Activated T-helper 2 cell treated with anti-CD3 and anti-CD28 coated beads, Interferon-gamma antibody, Interleukin-2, Interleukin-4, amounts not matched to agents 10 μg/mL and 5 μg/mL and 100 μg/mL, durations not matched to agents 14 hours and 24 hours and 36 hours (primary cell): ENCODE measurements around the gene LHX4. TPM values are rescaled to one million over a fixed set of nuclear protein-coding genes. Genes with fewer than 3 reads are reported as not detected.
A peak's percentile ranks its signal among the peaks of the same experiment; 100 is the strongest.

Experiments used
- DNase-seq: peaks from one replicate; pipeline ENCODE4 v3.0.0; 2021; ENCODE audit warnings: low spot score
- H3K27ac Mint-ChIP-seq: one replicate; pipeline ENCODE4 v1.8.0; 2021; ENCODE audit warnings: mixed read lengths
- H3K27me3 Mint-ChIP-seq: one replicate; pipeline ENCODE4 v1.8.0; 2021; ENCODE audit warnings: low read depth, mixed read lengths
- H3K36me3 Mint-ChIP-seq: one replicate; pipeline ENCODE4 v1.8.0; 2021; ENCODE audit warnings: low read depth, mixed read lengths
- H3K4me1 Mint-ChIP-seq: one replicate; pipeline ENCODE4 v1.8.0; 2021; ENCODE audit warnings: low read depth, mixed read lengths
- H3K4me3 Mint-ChIP-seq: one replicate; pipeline ENCODE4 v1.8.0; 2021; ENCODE audit warnings: low read depth, mild to moderate bottlenecking, moderate library complexity, mixed read lengths
- H3K9me3 Mint-ChIP-seq: one replicate; pipeline ENCODE4 v1.8.0; 2021; ENCODE audit warnings: mixed read lengths
- intact Hi-C: fragments of 100-400 bp; cut with micrococcal nuclease; formaldehyde crosslinking; loops from one replicate; pipeline ENCODE4 v1.15.1; 2023
- total RNA-seq: library from RNA; stranded (reverse); gene quantifications from 2 replicates; pipeline ENCODE4 v1.2.3, GENCODE V29; 2022

LHX4 gene
- not detected in 2 replicates for total RNA-seq

DNA sequence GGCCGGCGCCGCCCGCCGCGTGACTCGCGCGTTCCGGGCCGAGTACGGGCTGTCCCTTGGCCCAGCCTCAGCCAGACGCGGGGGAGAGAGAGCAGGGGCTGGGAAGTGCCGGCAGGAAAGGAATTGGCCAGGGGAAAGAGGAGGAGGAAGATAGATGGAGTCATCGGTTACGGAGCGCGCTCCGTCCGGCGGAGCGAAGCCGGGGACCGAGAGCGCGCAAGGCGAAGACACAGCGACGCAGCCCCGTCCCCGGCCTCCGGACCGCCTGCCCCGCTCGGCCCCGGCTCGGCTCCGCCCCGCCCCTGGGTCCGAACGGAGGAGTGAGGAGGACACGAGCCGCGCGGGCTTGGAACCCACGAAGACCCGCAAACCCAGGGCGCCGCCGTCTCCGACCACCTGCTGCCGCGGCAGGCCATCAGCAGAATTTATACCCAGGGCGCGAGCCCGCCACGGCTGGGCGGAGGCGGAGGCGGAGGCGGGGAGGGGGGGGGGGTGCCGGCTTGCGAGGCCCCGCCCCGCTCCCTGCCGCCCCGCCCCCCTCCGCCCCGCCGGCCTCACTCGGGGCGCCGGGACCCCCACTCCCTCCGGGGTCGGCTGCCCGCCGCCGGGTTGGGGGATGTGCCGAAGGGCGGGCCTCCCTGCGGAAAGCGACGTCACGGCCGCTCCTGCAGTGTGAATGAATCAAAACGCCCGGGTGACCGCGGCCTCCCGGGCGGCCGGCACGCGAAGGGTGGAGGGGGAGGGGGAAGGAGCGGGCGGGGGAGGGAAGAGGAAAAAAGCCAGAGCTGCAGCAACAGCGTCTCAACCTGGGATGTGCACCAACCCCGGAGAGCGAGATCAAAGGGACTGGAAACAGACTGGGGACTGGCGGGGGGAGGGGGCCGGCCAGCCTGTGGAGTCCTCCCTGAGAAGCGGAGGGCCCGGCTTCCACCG, at the start of gene LHX4:
TSS of gene LHX4 (plus strand) at position 782 of the 933 bp plus-strand sequence. CDS start 266 bp downstream, outside the sequence.
- DNase-seq = no peak
- H3K9me3 Mint-ChIP-seq = no peaks in the 10 kb centered on the region
- H3K27me3 Mint-ChIP-seq = peaks cover 79% of the 10 kb centered on the region
- peaks cover 13% of the 10 kb centered on the region for H3K4me1 Mint-ChIP-seq
- intact Hi-C loops = loop anchor here (10.0 kb wide), 2 partner anchors 485 to 1255 kb away; partner anchors contain the start of genes CACNA1E and FAM163A
- H3K27ac Mint-ChIP-seq = no peak within 1 kb of the TSS
- no peaks in the 10 kb centered on the region for H3K36me3 Mint-ChIP-seq
- H3K4me3 Mint-ChIP-seq = peak within 1 kb of the TSS; percentile 66

DNA sequence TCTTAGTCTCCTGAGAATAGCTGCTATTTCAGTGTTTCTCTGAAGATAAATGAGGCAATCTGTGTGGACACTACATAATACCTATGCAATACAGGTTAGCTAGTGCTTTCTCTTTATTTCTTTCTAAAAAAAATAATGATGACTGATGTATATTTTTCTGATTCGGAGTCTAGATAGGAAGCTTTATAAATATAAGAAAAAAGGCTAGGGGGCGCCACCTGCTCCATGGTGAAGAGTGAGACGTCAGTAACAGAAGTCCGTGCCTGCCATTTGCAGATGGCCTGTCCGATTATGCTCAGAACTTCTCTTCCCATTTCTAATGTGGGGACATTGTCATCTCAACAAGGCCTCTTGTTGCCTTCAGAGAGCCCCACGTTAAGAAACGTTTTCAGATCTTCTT, 49.0 kb upstream of the LHX4 start:
- peaks cover 4% of the 10 kb centered on the region for H3K36me3 Mint-ChIP-seq
- no peaks in the 10 kb centered on the region for H3K27me3 Mint-ChIP-seq
- intact Hi-C loops = no loop called here
- H3K4me1 Mint-ChIP-seq = no peaks in the 10 kb centered on the region
- DNase-seq = no peak
- no peak overlapping the region for H3K27ac Mint-ChIP-seq
- no peaks in the 10 kb centered on the region for H3K9me3 Mint-ChIP-seq
- no peak overlapping the region for H3K4me3 Mint-ChIP-seq

DNA sequence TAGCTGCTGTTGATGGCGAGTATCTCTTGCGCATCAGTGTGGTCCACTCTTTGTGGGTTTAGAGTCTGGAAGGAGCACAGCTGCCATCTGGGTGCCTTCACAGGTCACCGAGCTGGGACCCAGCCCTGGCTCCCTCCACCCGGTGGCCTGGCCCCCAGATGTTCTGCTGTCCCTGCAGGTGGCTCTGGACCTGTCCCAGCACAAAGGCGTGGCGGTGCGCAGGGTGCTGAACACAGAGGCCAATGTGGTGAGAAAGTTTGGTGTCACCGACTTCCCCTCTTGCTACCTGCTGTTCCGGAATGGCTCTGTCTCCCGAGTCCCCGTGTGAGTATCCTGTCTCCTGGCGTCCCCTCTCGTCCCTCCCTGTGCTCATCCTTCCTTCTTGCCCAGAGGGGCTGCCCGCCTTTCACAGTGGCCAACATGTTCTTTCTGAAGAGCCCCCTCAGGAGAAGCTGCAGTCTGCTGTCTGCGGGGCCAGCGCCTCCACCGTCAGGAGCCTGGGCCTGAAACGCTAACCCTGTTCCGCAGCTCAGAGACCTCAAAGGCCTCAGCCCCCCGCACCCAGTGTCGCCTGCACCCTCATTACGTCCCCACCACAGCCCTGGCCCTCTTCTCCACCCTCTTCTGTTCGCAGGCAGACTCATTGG, 47.9 kb upstream of the LHX4 start:
- Mint-ChIP-seq H3K4me1 (no peaks in the 10 kb centered on the region), H3K36me3 (peaks cover 4% of the 10 kb centered on the region), H3K9me3 (no peaks in the 10 kb centered on the region), H3K27me3 (no peaks in the 10 kb centered on the region), H3K27ac (no peak overlapping the region), H3K4me3 (no peak overlapping the region)
- DNase-seq = no peak
- intact Hi-C loops = no loop called here

DNA sequence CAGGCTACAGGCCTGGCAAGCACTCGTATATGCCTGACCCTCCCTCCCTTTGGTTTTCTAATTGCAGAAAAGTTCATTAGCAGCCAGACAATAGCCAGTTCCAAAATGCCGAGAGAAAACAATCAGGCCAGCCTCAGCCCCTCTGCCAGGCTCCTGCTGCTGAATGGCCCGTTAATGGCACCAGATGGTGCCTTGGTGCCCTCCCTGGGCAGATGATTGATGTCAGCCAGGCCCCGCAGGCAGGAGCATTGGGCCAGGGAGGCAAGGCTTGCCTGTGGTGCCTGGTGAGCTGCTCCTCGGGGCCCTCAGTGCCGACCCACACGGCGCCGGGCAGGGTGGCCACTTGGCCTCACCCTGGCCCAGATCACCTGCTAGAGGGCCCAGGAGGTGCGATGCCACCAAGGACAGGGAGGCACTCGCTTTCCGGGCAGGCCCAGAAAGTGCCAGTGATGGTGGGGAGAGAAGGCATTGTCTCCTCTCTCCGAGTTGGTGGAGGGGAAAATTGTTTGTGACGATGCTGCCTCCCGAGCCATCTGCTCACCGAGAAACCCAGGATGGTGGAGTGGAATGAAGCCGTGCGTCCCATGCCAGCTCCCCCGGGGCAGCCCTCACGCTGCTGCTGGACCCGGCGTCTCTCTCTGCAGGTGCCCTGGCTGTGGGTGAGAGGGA, 47.3 kb upstream of the LHX4 start:
- no peak for DNase-seq
- no peaks in the 10 kb centered on the region for H3K27me3 Mint-ChIP-seq
- peaks cover 4% of the 10 kb centered on the region for H3K36me3 Mint-ChIP-seq
- no peak overlapping the region for H3K4me3 Mint-ChIP-seq
- H3K27ac Mint-ChIP-seq = no peak overlapping the region
- H3K4me1 Mint-ChIP-seq = no peaks in the 10 kb centered on the region
- H3K9me3 Mint-ChIP-seq = no peaks in the 10 kb centered on the region
- intact Hi-C loops = no loop called here

DNA sequence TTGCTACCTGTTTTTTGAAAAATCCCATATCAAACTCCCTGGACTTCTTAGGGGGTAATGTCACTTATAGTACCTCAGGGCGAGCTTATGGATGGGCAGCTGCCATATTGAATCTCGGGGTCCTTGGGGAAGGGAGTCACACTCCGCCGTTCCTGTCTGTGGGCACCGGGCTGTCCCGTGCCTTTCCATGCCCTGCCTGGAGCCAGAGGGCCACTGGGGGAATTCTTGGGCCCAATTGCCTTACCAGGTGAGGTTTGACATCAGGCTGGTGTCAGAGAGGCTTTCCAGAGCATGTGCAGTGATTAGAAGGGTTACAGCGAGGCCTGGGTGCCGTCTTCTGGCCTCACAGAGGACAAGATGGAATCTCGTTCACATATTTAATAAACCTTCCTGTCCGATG, 46.6 kb upstream of the LHX4 start:
- Mint-ChIP-seq H3K4me1 (no peaks in the 10 kb centered on the region), H3K9me3 (no peaks in the 10 kb centered on the region), H3K27me3 (no peaks in the 10 kb centered on the region), H3K36me3 (peaks cover 4% of the 10 kb centered on the region), H3K27ac (no peak overlapping the region), H3K4me3 (no peak overlapping the region)
- no peak for DNase-seq
- intact Hi-C loops = no loop called here

DNA sequence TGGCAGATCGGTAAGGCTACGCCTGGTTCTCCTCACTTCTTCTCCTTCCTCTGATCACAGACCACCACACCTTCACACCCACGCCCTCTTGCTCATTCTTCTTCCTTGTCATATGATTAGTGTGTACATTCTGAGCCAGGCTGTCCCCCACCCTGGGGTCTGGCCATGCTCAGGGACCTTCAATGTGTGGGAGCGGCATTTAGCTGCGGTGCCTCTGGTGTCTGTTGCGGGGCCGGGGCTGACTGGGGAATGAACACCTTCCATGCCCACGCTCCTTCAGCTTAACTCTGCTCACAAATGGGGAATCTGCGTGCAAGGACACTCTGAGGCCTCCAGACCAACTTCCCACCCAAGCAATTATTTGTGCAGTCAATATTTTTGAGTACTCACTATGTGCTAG, 46.0 kb upstream of the LHX4 start:
- Mint-ChIP-seq H3K27me3 (no peaks in the 10 kb centered on the region), H3K27ac (no peak overlapping the region), H3K9me3 (no peaks in the 10 kb centered on the region), H3K4me1 (no peaks in the 10 kb centered on the region), H3K4me3 (no peak overlapping the region), H3K36me3 (peaks cover 4% of the 10 kb centered on the region)
- no peak for DNase-seq
- intact Hi-C loops = no loop called here

DNA sequence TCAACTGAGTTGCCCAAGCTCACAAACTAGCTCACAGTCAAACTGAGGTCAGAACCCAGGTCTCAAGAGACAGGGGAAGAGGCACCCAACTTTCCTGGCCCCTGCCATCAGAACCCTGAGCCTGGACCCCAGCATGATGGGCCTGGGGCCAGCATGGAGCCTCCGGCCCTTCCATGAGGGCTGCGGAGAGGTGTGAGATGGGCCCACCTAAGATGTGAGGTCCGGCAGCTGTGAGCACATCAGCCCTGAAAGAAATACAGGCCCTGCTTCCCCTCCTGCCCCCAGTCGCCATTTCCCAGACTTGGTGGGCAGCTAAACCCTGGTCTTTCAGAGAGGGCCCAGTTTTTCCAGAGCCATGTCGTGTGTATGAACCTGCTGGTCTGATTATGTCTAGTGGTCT, 44.8 kb upstream of the LHX4 start:
- no peaks in the 10 kb centered on the region for H3K4me1 Mint-ChIP-seq
- no peaks in the 10 kb centered on the region for H3K9me3 Mint-ChIP-seq
- peaks cover 4% of the 10 kb centered on the region for H3K36me3 Mint-ChIP-seq
- intact Hi-C loops = no loop called here
- no peak overlapping the region for H3K4me3 Mint-ChIP-seq
- no peak overlapping the region for H3K27ac Mint-ChIP-seq
- no peak for DNase-seq
- H3K27me3 Mint-ChIP-seq = no peaks in the 10 kb centered on the region

DNA sequence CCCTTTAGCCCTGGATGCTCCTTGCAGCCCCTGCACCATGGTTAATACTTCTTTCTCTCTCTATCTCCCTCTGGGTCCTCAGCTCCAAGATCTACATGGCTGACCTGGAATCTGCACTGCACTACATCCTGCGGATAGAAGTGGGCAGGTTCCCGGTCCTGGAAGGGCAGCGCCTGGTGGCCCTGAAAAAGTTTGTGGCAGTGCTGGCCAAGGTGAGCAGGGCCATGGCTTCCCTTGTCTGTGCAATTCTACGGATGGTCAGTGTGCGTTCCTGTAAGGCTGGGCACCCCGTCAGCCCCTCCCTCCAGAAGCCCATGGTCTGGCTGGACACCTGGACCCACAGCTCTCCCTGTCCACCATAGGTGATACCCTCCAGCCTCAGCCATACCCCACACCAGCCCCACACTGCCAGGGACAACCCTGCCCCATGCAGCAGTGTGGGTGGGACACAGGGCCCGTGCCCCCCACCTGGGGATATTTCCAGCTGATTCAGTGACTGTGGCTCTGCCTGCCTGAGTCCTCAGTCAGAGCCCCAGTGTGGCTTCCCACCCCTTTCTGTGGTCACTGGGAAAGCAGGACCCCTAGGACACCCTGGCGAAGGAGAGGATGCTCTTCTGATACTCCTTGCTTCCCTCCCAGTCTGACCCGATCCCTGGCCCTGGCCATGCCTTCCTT, 44.0 kb upstream of the LHX4 start:
- Mint-ChIP-seq H3K36me3 (peaks cover 6% of the 10 kb centered on the region), H3K27ac (no peak overlapping the region), H3K27me3 (no peaks in the 10 kb centered on the region), H3K4me3 (no peak overlapping the region), H3K9me3 (no peaks in the 10 kb centered on the region), H3K4me1 (no peaks in the 10 kb centered on the region)
- intact Hi-C loops = no loop called here
- no peak for DNase-seq

DNA sequence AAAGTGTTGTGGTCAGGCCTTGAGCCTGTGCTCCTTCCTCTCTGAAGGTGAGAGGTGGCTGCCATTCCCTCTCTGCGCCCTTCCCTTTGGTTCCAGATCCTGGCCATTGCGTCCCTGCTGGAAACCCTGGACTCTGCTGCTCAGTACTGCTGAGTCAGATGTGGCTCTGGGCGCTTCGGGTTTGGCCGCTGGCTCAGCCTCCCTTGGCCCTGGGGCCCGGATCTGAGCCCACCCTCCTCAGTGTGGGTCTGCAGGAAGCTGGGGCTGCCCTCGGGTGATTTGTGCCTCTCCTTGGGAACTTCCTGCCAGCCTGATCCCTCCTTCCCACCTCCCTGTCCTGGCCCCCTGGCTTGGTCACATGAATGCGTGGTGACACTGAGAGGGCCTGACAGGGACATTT, 43.2 kb upstream of the LHX4 start:
- no peaks in the 10 kb centered on the region for H3K9me3 Mint-ChIP-seq
- no peak overlapping the region for H3K27ac Mint-ChIP-seq
- no peak for DNase-seq
- H3K4me3 Mint-ChIP-seq = no peak overlapping the region
- H3K27me3 Mint-ChIP-seq = no peaks in the 10 kb centered on the region
- intact Hi-C loops = no loop called here
- peaks cover 9% of the 10 kb centered on the region for H3K36me3 Mint-ChIP-seq
- peaks cover 5% of the 10 kb centered on the region for H3K4me1 Mint-ChIP-seq

DNA sequence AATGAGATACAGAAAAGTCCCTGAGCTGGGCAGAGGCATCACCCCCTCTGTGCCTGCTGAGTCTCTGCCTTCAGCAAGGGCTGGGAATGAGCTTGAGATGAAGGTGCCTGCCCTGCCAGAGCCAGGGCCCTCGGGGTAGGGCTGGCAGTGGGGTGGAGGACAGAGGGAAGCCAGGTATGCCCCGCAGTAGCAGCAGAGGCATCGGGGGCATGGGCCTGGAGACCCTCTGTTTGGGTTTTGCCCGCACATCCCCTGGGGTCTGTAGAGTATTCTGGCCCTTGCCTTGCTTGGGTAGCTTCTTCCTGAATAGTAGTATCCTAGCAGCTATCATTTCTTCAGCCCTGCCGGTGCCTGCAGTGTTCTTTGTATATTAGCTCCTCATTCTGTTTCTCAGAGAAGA, 42.4 kb upstream of the LHX4 start:
- no peaks in the 10 kb centered on the region for H3K9me3 Mint-ChIP-seq
- no peaks in the 10 kb centered on the region for H3K27me3 Mint-ChIP-seq
- peaks cover 11% of the 10 kb centered on the region for H3K4me1 Mint-ChIP-seq
- no peak overlapping the region for H3K4me3 Mint-ChIP-seq
- DNase-seq = no peak
- H3K27ac Mint-ChIP-seq = no peak overlapping the region
- intact Hi-C loops = no loop called here
- peaks cover 5% of the 10 kb centered on the region for H3K36me3 Mint-ChIP-seq

DNA sequence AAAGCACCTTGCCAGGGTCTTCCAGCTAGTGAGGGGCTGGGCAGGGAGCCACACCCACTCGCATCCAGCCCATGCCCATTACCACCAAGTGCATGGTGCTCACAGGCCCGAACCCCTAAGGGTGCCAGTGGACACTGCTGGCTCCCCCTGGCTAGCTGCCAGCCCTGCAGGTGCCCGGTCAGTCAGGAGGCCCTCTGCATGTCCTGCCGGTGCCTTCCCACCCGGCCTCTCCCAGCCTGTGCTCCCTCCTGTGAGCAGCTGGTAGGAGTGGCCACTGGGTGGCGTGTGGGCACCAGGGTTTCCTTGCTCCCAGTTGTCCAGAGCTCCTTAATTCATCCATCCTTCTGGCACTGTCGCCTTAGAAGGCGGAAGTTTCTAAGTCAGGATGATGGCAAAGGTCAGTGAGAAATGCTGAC, 42.0 kb upstream of the LHX4 start:
- Mint-ChIP-seq H3K4me3 (no peak overlapping the region), H3K27ac (no peak overlapping the region), H3K27me3 (no peaks in the 10 kb centered on the region), H3K36me3 (peaks cover 5% of the 10 kb centered on the region), H3K9me3 (no peaks in the 10 kb centered on the region), H3K4me1 (peaks cover 11% of the 10 kb centered on the region)
- intact Hi-C loops = no loop called here
- no peak for DNase-seq

DNA sequence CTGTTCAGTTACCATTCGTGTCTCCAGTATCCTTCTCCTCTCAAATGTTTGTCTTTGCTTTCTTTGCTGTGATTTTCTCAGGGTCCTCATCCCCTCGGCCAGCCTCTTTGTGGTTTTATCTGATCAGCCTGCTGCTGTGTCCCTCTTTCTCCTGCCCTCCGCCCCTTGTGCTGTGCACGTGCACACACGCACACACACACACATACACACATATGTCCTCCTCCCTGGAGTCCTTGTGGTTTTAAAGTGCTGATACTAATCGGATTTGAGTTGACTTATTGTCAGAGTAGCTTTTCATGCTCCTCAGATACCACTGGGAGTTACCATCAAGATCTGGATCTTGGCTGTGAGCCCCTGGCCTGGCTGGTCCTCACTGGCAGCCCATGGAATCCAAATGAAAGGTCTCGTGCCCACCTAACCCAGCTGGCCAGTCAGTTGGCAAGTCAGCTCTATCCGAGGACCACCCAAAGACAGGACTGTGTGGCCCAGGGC, 41.3 kb upstream of the LHX4 start:
- no peaks in the 10 kb centered on the region for H3K27me3 Mint-ChIP-seq
- DNase-seq = no peak
- peaks cover 5% of the 10 kb centered on the region for H3K36me3 Mint-ChIP-seq
- no peaks in the 10 kb centered on the region for H3K9me3 Mint-ChIP-seq
- H3K27ac Mint-ChIP-seq = no peak overlapping the region
- H3K4me3 Mint-ChIP-seq = no peak overlapping the region
- intact Hi-C loops = no loop called here
- H3K4me1 Mint-ChIP-seq = peaks cover 11% of the 10 kb centered on the region
